DOHH2 (cell line): Measurements from ENCODE around the gene RGS9.
A peak's percentile ranks its signal among the peaks of the same experiment; 100 is the strongest.

ENCODE experiments used
- H3F3A ChIP-seq: fragments of 200-600 bp; sonication (generic), shearing (Covaris generic); 2 replicates; pipeline ENCODE4 v1.6.0; 2016; ENCODE audit warnings: antibody characterized with exemption, mild to moderate bottlenecking; ENCODE audit not compliant: control insufficient read depth, insufficient read depth
- H3K27ac ChIP-seq: fragments of 200-600 bp; sonication (generic); 2 replicates; pipeline ENCODE4 v1.5.1; 2014; ENCODE audit warnings: low read depth, mild to moderate bottlenecking, low read length, moderate library complexity
- H3K27me3 ChIP-seq: fragments of 200-600 bp; sonication (generic); 2 replicates; pipeline ENCODE4 v1.6.1; 2014; ENCODE audit warnings: mild to moderate bottlenecking, low read length, mixed read lengths; ENCODE audit not compliant: control insufficient read depth
- H3K36me3 ChIP-seq: fragments of 200-600 bp; sonication (generic); 2 replicates; pipeline ENCODE4 v1.6.1; 2014; ENCODE audit warnings: mild to moderate bottlenecking, low read length, moderate library complexity, mixed read lengths; ENCODE audit not compliant: control insufficient read depth
- H3K4me1 ChIP-seq: fragments of 200-600 bp; sonication (generic); 2 replicates; pipeline ENCODE4 v1.6.1; 2014; ENCODE audit warnings: mild to moderate bottlenecking, low read length, mixed read lengths; ENCODE audit not compliant: control insufficient read depth
- H3K4me2 ChIP-seq: fragments of 200-600 bp; sonication (generic); 2 replicates; pipeline ENCODE4 v1.6.0; 2014; ENCODE audit warnings: mild to moderate bottlenecking, low read length, moderate library complexity
- H3K4me3 ChIP-seq: fragments of 200-600 bp; sonication (generic); 2 replicates; pipeline ENCODE4 v1.5.1; 2014; ENCODE audit warnings: mild to moderate bottlenecking, low read length, mixed read lengths
- H3K79me2 ChIP-seq: fragments of 200-600 bp; sonication (generic); 2 replicates; pipeline ENCODE4 v1.6.1; 2014; ENCODE audit warnings: mild to moderate bottlenecking, low read length, mixed read lengths; ENCODE audit not compliant: control insufficient read depth
- H3K9me2 ChIP-seq: fragments of 200-600 bp; sonication (generic); replicated peaks from 2 replicates; pipeline ENCODE4 v1.6.1; 2014; ENCODE audit warnings: mild to moderate bottlenecking, low read length, mixed read lengths; ENCODE audit not compliant: control insufficient read depth
- H3K9me3 ChIP-seq: fragments of 200-600 bp; sonication (generic); 2 replicates; pipeline ENCODE4 v1.6.1; 2014; ENCODE audit warnings: antibody characterized with exemption, low read length, mixed read lengths; ENCODE audit not compliant: control insufficient read depth, insufficient read depth
- H4K20me1 ChIP-seq: fragments of 200-600 bp; sonication (generic); 2 replicates; pipeline ENCODE4 v1.6.0; 2014; ENCODE audit warnings: low read depth, mild to moderate bottlenecking, antibody characterized with exemption, low read length, moderate library complexity; ENCODE audit not compliant: control insufficient read depth, insufficient read depth
- CTCF ChIP-seq: fragments of 200-600 bp; sonication (generic); IDR thresholded peaks from one replicate; pipeline ENCODE4 v1.5.1; 2014; ENCODE audit warnings: antibody characterized with exemption, mild to moderate bottlenecking, low read depth, low read length; ENCODE audit not compliant: poor library complexity, severe bottlenecking
- EZH2phosphoT487 ChIP-seq: fragments of 200-600 bp; sonication (generic); IDR thresholded peaks from 2 replicates; pipeline ENCODE4 v1.6.1; 2017; ENCODE audit warnings: borderline replicate concordance, mild to moderate bottlenecking, antibody characterized with exemption, low read length, moderate library complexity, mixed read lengths

RGS9 gene

GRCh38 chr17:65172496-65173136, 35.4 kb downstream of the RGS9 start:
- Histone ChIP-seq H3K9me2 (no peaks in the 10 kb centered on the region), H3K4me2 (peak overlapping the region; percentile 52; the same call in 1 of the 2 replicates), H3K9me3 (0 out of 2 replicates have a peak, but pooled peaks cover 3% of the 10 kb centered on the region), H3K36me3 (peaks cover 32% of the 10 kb centered on the region), H3K4me1 (peaks cover 63% of the 10 kb centered on the region), H3K79me2 (no peaks in the 10 kb centered on the region), H3F3A (peaks cover 3% of the 10 kb centered on the region), H4K20me1 (no peaks in the 10 kb centered on the region), H3K4me3 (no peak overlapping the region), H3K27ac (no peak overlapping the region), H3K27me3 (no peaks in the 10 kb centered on the region)
- no peak for TF ChIP-seq EZH2phosphoT487

GRCh38 chr17:65173284-65173793, 36.2 kb downstream of the RGS9 start:
- no peaks in the 10 kb centered on the region for H3K9me2 ChIP-seq
- peak overlapping the region; percentile 52 for H3K4me2 ChIP-seq
- TF ChIP-seq EZH2phosphoT487 (no peak), CTCF (no peak)
- no peaks in the 10 kb centered on the region for H4K20me1 ChIP-seq
- H3K4me3 ChIP-seq = peak overlapping the region; percentile 23
- H3F3A ChIP-seq = peaks cover 9% of the 10 kb centered on the region
- H3K79me2 ChIP-seq = no peaks in the 10 kb centered on the region
- no peaks in the 10 kb centered on the region for H3K27me3 ChIP-seq
- H3K36me3 ChIP-seq = peaks cover 34% of the 10 kb centered on the region
- peaks cover 70% of the 10 kb centered on the region for H3K4me1 ChIP-seq
- peak overlapping the region; percentile 46 for H3K27ac ChIP-seq
- H3K9me3 ChIP-seq = 0 out of 2 replicates have a peak, but pooled peaks cover 3% of the 10 kb centered on the region

GRCh38 chr17:65173976-65174683, 37.0 kb downstream of the RGS9 start:
- Histone ChIP-seq H3K4me2 (peak overlapping the region; percentile 52), H3K27ac (peak overlapping the region; percentile 46), H3K79me2 (no peaks in the 10 kb centered on the region), H3K4me3 (peak overlapping the region; percentile 23; the same call in 1 of the 2 replicates), H4K20me1 (no peaks in the 10 kb centered on the region), H3K36me3 (peaks cover 30% of the 10 kb centered on the region), H3K9me2 (no peaks in the 10 kb centered on the region), H3K9me3 (0 out of 2 replicates have a peak, but pooled peaks cover 3% of the 10 kb centered on the region), H3K27me3 (no peaks in the 10 kb centered on the region), H3F3A (peaks cover 15% of the 10 kb centered on the region), H3K4me1 (peaks cover 78% of the 10 kb centered on the region)
- TF ChIP-seq EZH2phosphoT487 (no peak), CTCF (no peak)
